Putamen (tissue), 1 donor: ENCODE data around the gene GOLGA6D.
"Not testable (repeated sequence)": the region's sequence is repeated elsewhere in the genome, so short reads cannot be mapped to it uniquely, and the experiment has no call there.

Experiments used
- DNase-seq: peaks from one replicate; pipeline ENCODE4 v3.0.0-alpha.2; 2016; ENCODE audit warnings: low spot score

The GOLGA6D gene

GRCh38 chr15:75332093-75332492, 49.5 kb downstream of the GOLGA6D start:
- DNase-seq, result not testable (repeated sequence)

- not testable (repeated sequence) for DNase-seq
These were observed 51.2 kb downstream of the GOLGA6D start for GRCh38 chr15:75333654-75334419.

- no peak for DNase-seq
These were observed 52.7 kb downstream of the GOLGA6D start for GRCh38 chr15:75335313-75335704.

- peak; percentile 96 for DNase-seq
These were observed 53.2 kb downstream of the GOLGA6D start, which contains the start of gene COMMD4 for GRCh38 chr15:75335705-75336355. Gene COMMD4, plus strand, starts transcription at chr15:75336063. Its CDS starts 27 bp downstream, at chr15:75336090.

GRCh38 chr15:75338661-75339240, 56.1 kb downstream of the GOLGA6D start:
- no peak for DNase-seq

- no peak for DNase-seq
These were observed 57.1 kb downstream of the GOLGA6D start for GRCh38 chr15:75339531-75340240.

GRCh38 chr15:75342221-75342620, 59.6 kb downstream of the GOLGA6D start:
- no peak for DNase-seq

- not testable (repeated sequence) for DNase-seq
These were observed 61.3 kb downstream of the GOLGA6D start for GRCh38 chr15:75343953-75344352.
